Type B pancreatic cell (in vitro differentiated cells): Measurements from ENCODE around the gene MAST4. TPM values are rescaled to one million over a fixed set of nuclear protein-coding genes. Genes with fewer than 3 reads are reported as not detected.

Experiments
- DNase-seq: peaks from one replicate; pipeline ENCODE4 v3.0.0; 2021; ENCODE audit warnings: mixed read lengths; ENCODE audit not compliant: unreplicated experiment; ENCODE audit errors: extremely low spot score
- H3K27ac Mint-ChIP-seq: 2 replicates; pipeline ENCODE4 v1.8.0; 2021; ENCODE audit warnings: mild to moderate bottlenecking, mixed read lengths
- H3K27me3 Mint-ChIP-seq: 2 replicates; pipeline ENCODE4 v1.8.0; 2021; ENCODE audit warnings: mixed read lengths
- H3K36me3 Mint-ChIP-seq: 2 replicates; pipeline ENCODE4 v1.8.0; 2021; ENCODE audit warnings: mixed read lengths
- H3K4me1 Mint-ChIP-seq: one replicate; pipeline ENCODE4 v1.8.0; 2021; ENCODE audit warnings: mixed read lengths; ENCODE audit not compliant: unreplicated experiment
- H3K4me3 Mint-ChIP-seq: 2 replicates; pipeline ENCODE4 v1.8.0; 2021; ENCODE audit warnings: mild to moderate bottlenecking, mixed read lengths
- H3K9me3 Mint-ChIP-seq: 2 replicates; pipeline ENCODE4 v1.8.0; 2021; ENCODE audit warnings: mixed read lengths
- CTCF ChIP-seq: fragments of 200-600 bp; sonication (generic); conservative IDR thresholded peaks from 2 replicates; pipeline ENCODE4 v1.5.0; 2021; ENCODE audit warnings: antibody characterized with exemption, mild to moderate bottlenecking
- total RNA-seq: library from RNA; stranded (reverse); gene quantifications from 2 replicates; pipeline ENCODE4 v1.2.1, GENCODE V29; 2021; ENCODE audit warnings: low replicate concordance

The MAST4 gene
- total RNA-seq, 1 donor from 2014 or later, result 23.0 TPM

- DNase-seq, result no peak
- Mint-ChIP-seq H3K4me1 (peaks cover 36% of the 10 kb centered on the region), H3K27me3 (no peaks in the 10 kb centered on the region), H3K4me3 (peak overlapping the region; percentile 37), H3K36me3 (no peaks in the 10 kb centered on the region), H3K9me3 (no peaks in the 10 kb centered on the region), H3K27ac (peak overlapping the region; percentile 9)
- no peak for TF ChIP-seq CTCF
These were observed 273.2 kb downstream of the MAST4 start for GRCh38 chr5:66869347-66869746.

- Mint-ChIP-seq H3K9me3 (no peaks in the 10 kb centered on the region), H3K27me3 (no peaks in the 10 kb centered on the region), H3K4me1 (peaks cover 36% of the 10 kb centered on the region), H3K36me3 (no peaks in the 10 kb centered on the region), H3K4me3 (no peak overlapping the region), H3K27ac (no peak overlapping the region)
- DNase-seq, result no peak
- no peak for TF ChIP-seq CTCF
These were observed 274.5 kb downstream of the MAST4 start for GRCh38 chr5:66870708-66871107.

- Mint-ChIP-seq H3K27ac (no peak overlapping the region), H3K27me3 (no peaks in the 10 kb centered on the region), H3K4me3 (no peak overlapping the region), H3K9me3 (no peaks in the 10 kb centered on the region), H3K36me3 (no peaks in the 10 kb centered on the region), H3K4me1 (peaks cover 36% of the 10 kb centered on the region)
- no peak for DNase-seq
- no peak for TF ChIP-seq CTCF
These were observed 275.5 kb downstream of the MAST4 start for GRCh38 chr5:66871651-66872050.

GRCh38 chr5:66872736-66873331 is 276.6 kb downstream of the MAST4 start:
- no peak for TF ChIP-seq CTCF
- Mint-ChIP-seq H3K27ac (no peak overlapping the region), H3K4me3 (no peak overlapping the region)

GRCh38 chr5:66874004-66874403 is 277.8 kb downstream of the MAST4 start:
- no peaks in the 10 kb centered on the region for H3K27me3 Mint-ChIP-seq
- no peak for TF ChIP-seq CTCF
- H3K4me1 Mint-ChIP-seq, result peaks cover 22% of the 10 kb centered on the region
- no peak overlapping the region for H3K27ac Mint-ChIP-seq
- H3K4me3 Mint-ChIP-seq, result no peak overlapping the region
- no peaks in the 10 kb centered on the region for H3K36me3 Mint-ChIP-seq
- H3K9me3 Mint-ChIP-seq, result no peaks in the 10 kb centered on the region
- no peak for DNase-seq

More at GRCh38 chr5:66872736-66873331, 276.6 kb downstream of the MAST4 start:
- Mint-ChIP-seq H3K36me3 (no peaks in the 10 kb centered on the region), H3K9me3 (no peaks in the 10 kb centered on the region), H3K4me1 (peaks cover 31% of the 10 kb centered on the region), H3K27me3 (no peaks in the 10 kb centered on the region)
- no peak for DNase-seq

- Mint-ChIP-seq H3K4me1 (peaks cover 17% of the 10 kb centered on the region), H3K36me3 (no peaks in the 10 kb centered on the region), H3K27ac (no peak overlapping the region), H3K4me3 (no peak overlapping the region), H3K9me3 (no peaks in the 10 kb centered on the region), H3K27me3 (no peaks in the 10 kb centered on the region)
- TF ChIP-seq CTCF, result no peak
- DNase-seq, result no peak
These were observed 279.1 kb downstream of the MAST4 start for GRCh38 chr5:66875315-66875714.
